Frontal cortex (tissue), 4 donors: ENCODE measurements around the gene APBA1. TPM values are rescaled to one million over a fixed set of nuclear protein-coding genes. Genes with fewer than 3 reads are reported as not detected.
"Not testable (repeated sequence)": the region's sequence is repeated elsewhere in the genome, so short reads cannot be mapped to it uniquely, and the experiment has no call there.

Experiments
- DNase-seq, 2 donors: peaks; one replicate each; pipeline ENCODE4 v3.0.0; 2012; ENCODE audit warnings: low spot score in 2 of 2
- FAIRE-seq: peaks from 2 replicates; lab custom pipeline; 2012; peaks lifted over from hg19 to GRCh38; lab: Jason Lieb, UNC
- total RNA-seq: library from RNA; depleted of rRNA; stranded (reverse); fragments of >200 nt; gene quantifications from one replicate; pipeline ENCODE4 v1.2.3, GENCODE V29; 2014
- donor health status: control.
- donor health status: control.
- donor health status: control.

Gene APBA1
- total RNA-seq, 1 donor from 2014 or later, result 24.9 TPM

- FAIRE-seq, result no peak
These were observed 56.3 kb downstream of the APBA1 start for GRCh38 chr9:69615880-69616279.

GRCh38 chr9:69611221-69611620 lies 61.0 kb downstream of the APBA1 start:
- FAIRE-seq, result no peak

More at GRCh38 chr9:69615880-69616279, 56.3 kb downstream of the APBA1 start:
- no peak for DNase-seq

GRCh38 chr9:69609156-69609555 lies 63.0 kb downstream of the APBA1 start:
- FAIRE-seq (no peak), DNase-seq (no peak)

More at GRCh38 chr9:69611221-69611620, 61.0 kb downstream of the APBA1 start:
- DNase-seq, result no peak

- DNase-seq (no peak), FAIRE-seq (no peak)
These were observed 66.1 kb downstream of the APBA1 start for GRCh38 chr9:69606089-69606488.

GRCh38 chr9:69605406-69605805 lies 66.8 kb downstream of the APBA1 start:
- FAIRE-seq, result no peak
- no peak for DNase-seq

- FAIRE-seq (no peak), DNase-seq (no peak)
These were observed 67.5 kb downstream of the APBA1 start for GRCh38 chr9:69604568-69605219.

GRCh38 chr9:69603656-69604055 lies 68.5 kb downstream of the APBA1 start:
- no peak for FAIRE-seq

GRCh38 chr9:69602773-69603172 lies 69.4 kb downstream of the APBA1 start:
- FAIRE-seq (no peak), DNase-seq (no peak)

More at GRCh38 chr9:69603656-69604055, 68.5 kb downstream of the APBA1 start:
- DNase-seq, result no peak

GRCh38 chr9:69601698-69602097 lies 70.5 kb downstream of the APBA1 start:
- DNase-seq, result no peak
- FAIRE-seq, result no peak

GRCh38 chr9:69600314-69601047 lies 71.7 kb downstream of the APBA1 start:
- no peak for DNase-seq
- FAIRE-seq, result no peak

- DNase-seq (no peak), FAIRE-seq (no peak)
These were observed 72.8 kb downstream of the APBA1 start for GRCh38 chr9:69599232-69599971.

- not testable (repeated sequence) for FAIRE-seq, DNase-seq
These were observed 75.3 kb downstream of the APBA1 start for GRCh38 chr9:69596906-69597305.

GRCh38 chr9:69594180-69594579 lies 78.0 kb downstream of the APBA1 start:
- no peak for DNase-seq
- FAIRE-seq, result no peak

GRCh38 chr9:69593756-69594155 lies 78.4 kb downstream of the APBA1 start:
- no peak for FAIRE-seq
- no peak for DNase-seq

- DNase-seq (no peak), FAIRE-seq (no peak)
These were observed 78.9 kb downstream of the APBA1 start for GRCh38 chr9:69593301-69593700.

- DNase-seq (no peak), FAIRE-seq (no peak)
These were observed 81.9 kb downstream of the APBA1 start for GRCh38 chr9:69590266-69590665.

GRCh38 chr9:69589156-69589555 lies 83.0 kb downstream of the APBA1 start:
- FAIRE-seq (no peak), DNase-seq (no peak)

GRCh38 chr9:69585571-69585970 lies 86.6 kb downstream of the APBA1 start:
- FAIRE-seq (no peak), DNase-seq (no peak)

GRCh38 chr9:69584759-69585158 lies 87.4 kb downstream of the APBA1 start:
- no peak for FAIRE-seq
- DNase-seq, result no peak

GRCh38 chr9:69583645-69584234 lies 88.4 kb downstream of the APBA1 start:
- DNase-seq (no peak), FAIRE-seq (no peak)
